ENCODE measurements around the gene LRRC14B.
A peak's percentile ranks its signal among the peaks of the same experiment; 100 is the strongest.
"Not testable (repeated sequence)": the region's sequence is repeated elsewhere in the genome, so short reads cannot be mapped to it uniquely, and the experiment has no call there.

LRRC14B gene

DNA sequence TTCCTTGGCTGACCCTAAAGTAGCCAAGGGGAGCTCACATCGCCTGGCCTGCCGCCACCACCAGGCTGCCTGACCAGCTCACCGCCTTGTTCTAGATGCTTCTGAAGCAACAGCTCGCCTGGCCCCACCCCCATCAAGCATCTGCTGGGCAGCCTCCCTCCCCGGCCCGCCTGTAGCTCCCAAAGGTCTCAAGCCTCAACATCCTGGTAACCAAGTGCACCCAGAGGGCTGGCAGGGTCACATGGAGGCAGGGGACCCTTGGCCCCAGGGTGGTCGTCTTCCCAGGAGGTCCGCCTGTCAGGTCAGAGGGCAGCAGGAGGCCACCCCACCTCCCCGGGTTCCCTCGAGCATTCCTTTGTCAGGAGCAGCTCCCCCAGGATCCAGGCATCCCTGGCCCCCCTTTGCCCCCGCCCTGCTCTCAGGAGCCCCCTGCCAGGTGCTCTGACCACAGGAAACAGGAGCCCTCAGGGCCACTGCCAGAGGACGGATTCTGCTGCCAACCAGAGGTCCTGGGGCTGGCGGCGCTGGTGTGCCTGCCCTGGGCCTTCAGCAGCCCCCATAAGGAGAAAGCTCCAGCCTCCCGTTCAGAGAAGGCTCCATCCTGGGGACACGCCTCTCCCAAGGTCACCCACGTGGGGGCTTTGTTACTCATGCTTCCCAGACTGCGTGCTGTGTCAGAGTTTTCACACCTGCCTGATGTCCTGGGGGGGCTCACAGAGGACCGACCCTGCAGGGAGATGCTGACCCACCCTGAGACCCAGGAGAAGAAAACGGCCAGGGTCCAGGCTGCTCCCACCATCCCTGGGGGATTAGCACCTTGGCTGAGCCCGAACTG is 3.5 kb upstream of the LRRC14B start:
- DNase-seq: no peak
- in situ Hi-C loops (cut with HindIII; ENCODE audit: low pct_ligation_motif_present, low pct_unique_long_range_greater_than_20kb, low sequenced_read_pairs): no loop called here

DNA sequence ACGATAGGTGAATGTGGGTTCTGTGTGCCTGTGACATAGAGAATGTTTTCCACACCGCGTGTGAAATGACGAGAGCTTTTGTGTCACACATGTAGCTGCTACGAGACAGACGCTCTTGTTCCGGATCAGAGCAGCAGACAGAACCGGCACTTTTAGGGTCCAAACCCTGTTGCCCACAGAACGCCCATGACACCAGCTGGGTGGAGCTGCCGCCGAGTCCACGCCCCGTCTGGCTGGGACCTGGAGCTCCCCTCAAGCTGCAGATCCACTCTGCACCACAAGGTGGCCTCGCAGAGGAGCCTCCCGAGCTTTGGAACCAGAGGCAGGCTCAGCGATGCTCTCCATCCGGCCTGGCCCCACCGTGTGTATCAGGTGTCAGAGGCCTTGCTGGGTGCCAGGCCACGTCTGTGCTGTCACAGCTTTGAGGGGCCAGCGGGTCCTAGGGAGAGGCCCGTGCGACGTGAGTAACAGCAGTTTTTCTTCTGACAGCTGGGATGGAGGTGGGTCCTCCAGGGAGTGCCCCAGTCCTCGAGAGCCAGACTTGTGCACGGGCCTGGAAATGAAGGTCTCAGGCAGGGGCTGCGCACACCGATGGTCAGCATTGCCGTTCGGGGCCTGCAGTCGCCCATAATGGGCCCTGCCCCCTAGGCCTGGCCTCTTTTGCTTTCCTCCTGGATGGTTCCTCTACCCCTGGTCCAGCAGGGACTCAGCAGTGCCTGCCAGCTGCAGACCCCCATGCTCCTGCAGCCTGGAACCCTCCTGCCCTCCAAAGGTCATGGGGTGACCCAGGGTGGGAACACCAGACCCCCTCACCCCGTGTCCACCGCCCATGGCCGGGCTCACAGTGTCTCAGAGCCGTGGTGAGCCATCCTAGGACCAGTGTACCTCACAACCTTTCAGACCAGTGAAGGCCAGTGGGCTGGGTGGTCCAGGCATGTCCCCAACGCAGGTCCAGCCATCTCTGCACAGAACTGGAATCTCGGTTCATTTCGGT is 2.5 kb upstream of the LRRC14B start:
- in situ Hi-C loops (cut with HindIII; ENCODE audit: low pct_ligation_motif_present, low pct_unique_long_range_greater_than_20kb, low sequenced_read_pairs): no loop called here
- DNase-seq: peak; percentile 82

DNA sequence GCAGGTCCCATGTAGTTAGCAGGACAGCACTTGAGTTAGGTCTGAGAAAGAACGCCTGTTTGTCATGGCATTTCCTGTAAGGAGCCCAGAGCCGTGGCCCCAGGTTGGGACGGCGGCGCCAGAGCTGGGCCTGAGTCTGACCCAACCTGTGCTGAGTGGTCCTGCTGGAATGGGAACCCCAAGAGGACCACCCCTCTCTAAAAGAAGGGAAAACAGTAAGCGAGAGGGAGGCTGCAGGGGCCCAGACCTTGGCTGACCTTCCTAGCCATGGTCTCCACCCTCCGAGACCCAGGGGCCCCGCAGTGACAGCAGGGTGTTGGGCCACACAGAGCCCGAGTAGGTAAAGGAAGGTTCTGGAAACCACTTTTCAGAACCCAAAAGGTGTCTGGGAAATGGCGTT is 1.8 kb upstream of the LRRC14B start:
- in situ Hi-C loops (cut with HindIII; ENCODE audit: low pct_ligation_motif_present, low pct_unique_long_range_greater_than_20kb, low sequenced_read_pairs): no loop called here
- no peak for DNase-seq

DNA sequence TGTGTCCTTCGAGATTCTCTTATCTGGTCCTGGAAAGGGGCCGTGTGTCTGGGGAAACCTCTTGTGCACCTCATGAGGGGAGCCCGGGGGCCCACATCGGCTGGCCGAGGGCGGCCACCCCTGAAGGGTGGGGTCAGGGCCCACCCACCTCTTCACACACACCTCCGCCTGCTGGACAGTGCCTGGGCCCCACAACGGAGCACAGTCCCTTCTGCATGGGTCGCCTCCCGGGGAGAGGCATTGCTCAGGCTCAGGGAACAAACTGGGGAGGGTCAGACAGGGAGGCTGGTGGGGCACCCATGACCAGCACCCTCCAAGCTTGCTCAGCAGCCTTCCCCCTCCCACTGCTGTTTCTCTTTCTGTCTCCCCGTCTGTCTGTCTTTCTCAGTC is 1.3 kb upstream of the LRRC14B start:
- DNase-seq: no peak
- in situ Hi-C loops (cut with HindIII; ENCODE audit: low pct_ligation_motif_present, low pct_unique_long_range_greater_than_20kb, low sequenced_read_pairs): no loop called here

DNA sequence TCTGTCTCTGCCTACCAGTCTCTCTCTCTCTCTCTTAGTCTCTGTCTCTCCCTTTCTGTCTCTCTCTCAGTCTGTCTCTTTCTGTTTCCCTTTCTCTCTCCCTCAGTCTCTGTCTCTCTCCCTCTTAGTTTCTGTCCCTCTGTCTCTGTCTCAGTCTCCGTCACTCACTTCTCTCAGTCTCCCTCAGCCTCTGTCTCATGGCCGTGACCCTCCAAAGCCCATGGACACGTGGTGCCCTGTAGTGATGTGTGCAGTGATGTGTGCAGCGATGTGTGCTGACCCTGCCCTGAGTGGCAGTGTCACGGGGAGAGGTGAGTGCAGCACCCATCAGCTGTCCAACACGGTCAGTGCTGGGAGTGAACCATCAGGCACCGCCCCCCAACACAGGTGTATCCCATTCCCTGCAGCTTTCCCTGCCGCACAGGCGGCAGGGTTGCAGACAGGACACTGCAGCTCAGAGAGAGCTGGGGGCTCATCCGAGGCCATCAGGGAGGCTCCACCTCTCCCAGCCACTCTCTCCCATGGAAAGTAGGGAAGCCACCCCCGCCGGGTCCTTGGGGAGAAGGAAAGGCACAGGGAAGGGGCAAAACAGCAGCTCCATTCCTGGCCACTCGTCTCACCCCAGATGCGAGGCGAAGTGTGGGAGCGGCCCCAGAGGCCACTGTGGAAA is 794 bp upstream of the LRRC14B start:
- in situ Hi-C loops (cut with HindIII; ENCODE audit: low pct_ligation_motif_present, low pct_unique_long_range_greater_than_20kb, low sequenced_read_pairs): no loop called here

DNA sequence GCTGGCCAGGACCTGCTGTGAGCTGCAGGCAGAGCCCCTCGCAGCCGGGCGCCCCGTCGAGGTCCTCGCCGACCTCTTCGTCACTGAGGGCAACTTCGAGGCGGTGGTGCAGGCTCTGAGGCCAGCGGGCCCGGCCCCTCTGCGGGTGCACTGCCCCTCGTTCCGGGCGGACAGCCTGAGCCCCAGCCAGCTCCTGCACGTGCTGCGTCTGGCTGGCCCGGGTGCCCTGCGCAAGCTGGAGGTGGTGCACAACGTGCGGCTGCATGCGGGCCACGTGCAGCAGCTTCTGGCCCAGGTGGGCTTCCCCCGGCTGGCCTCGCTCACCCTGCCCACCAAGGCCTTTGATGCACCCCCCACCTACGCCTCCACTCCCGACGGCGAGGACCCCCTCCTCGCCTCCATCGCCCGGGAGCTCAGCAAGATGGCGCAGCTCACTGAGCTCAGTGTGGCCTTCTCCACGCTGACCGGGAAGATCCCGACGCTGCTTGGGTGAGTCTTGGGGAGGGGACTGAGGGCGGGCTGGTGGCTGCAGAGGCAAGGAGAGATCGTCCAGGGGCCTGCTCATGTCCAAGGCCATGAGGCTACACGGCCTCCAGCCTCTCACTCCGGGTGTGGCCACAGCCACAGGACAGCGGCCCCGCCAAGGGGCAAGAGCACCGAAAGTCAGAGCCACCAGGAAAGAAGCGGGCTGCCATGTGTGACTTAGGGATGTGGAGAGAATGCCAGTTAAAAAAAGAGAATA is 825 bp downstream of the LRRC14B start:
- in situ Hi-C loops (cut with HindIII; ENCODE audit: low pct_ligation_motif_present, low pct_unique_long_range_greater_than_20kb, low sequenced_read_pairs): no loop called here
- DNase-seq: no peak

More for the DNA sequence above, 794 bp upstream of the LRRC14B start:
- DNase-seq: no peak

DNA sequence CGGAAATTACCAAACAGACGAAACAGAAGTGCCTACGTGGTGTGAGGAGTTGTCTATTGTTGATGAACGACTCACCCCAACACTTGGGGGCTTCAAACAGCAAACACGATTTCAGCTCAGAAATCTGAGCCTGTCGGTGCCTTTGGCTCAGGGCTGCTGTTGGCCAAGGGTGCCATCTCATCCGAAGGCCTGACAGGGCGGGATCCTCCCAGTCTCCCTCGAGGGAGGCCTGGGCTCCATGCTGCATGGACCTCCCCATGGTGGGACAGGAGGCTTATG is 1.3 kb downstream of the LRRC14B start:
- in situ Hi-C loops (cut with HindIII; ENCODE audit: low pct_ligation_motif_present, low pct_unique_long_range_greater_than_20kb, low sequenced_read_pairs): no loop called here
- DNase-seq: no peak

DNA sequence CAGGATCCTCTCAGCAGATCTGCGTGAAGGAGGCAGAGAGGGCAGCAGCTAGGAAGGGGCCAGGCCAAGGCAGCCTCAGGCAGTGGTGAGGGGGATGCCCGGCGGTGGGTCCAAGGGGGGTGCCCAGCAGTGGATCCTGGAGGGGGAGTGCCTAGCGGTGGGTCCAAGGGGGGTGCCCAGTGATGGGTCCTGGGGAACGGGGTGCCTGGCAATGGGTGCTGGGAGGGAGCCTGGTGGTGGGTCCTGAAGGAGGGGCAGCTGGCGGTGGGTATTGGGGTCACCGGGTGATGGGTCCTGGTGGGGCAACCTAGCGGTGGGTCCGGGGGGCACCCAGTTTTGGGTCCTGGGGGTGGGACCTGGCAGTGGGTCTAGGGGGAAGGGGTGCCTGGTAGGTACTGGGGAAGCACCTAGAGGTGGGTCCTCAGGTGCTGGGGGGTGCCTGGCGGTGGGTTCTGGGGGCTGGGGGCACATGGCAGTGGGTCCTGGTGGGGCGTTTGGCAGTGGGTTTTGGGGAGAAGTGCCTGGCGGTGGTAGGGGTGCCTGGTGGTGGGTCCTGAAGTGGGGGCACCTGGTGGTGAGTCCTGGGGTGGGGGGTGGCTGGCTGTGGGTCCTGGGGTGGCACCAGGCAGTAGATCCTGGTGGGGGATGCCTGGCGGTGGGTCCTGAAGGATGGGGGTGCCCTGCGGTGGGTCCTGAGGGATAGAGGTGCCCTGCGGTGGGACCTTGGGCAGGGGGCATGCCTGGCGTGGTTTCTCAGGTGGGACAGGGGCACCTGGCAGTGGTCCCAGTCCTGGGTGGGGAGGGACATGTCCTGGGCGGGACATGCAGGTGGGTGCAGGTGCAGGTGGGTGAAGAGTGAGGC is 1.9 kb downstream of the LRRC14B start:
- no peak for DNase-seq
- in situ Hi-C loops (cut with HindIII; ENCODE audit: low pct_ligation_motif_present, low pct_unique_long_range_greater_than_20kb, low sequenced_read_pairs): no loop called here

DNA sequence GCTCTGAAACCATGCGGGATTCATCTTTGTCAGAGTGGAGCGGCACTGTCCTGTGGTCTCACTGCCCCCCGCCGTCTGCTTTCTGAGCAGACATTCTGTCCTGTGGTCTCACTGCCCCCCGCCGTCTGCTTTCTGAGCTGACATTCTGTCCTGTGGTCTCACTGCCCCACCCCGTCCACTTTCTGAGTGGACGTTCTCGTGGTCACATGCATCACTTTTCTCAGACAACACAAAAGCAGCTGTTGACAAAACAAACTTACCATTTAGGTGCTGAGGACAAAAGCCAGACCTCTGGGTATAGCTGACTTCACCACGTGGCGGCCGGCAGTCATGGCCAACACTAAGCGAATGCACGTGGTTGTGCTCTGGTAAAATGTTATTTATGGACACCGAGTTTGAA is 2.8 kb downstream of the LRRC14B start:
- DNase-seq: no peak
- in situ Hi-C loops (cut with HindIII; ENCODE audit: low pct_ligation_motif_present, low pct_unique_long_range_greater_than_20kb, low sequenced_read_pairs): no loop called here

DNA sequence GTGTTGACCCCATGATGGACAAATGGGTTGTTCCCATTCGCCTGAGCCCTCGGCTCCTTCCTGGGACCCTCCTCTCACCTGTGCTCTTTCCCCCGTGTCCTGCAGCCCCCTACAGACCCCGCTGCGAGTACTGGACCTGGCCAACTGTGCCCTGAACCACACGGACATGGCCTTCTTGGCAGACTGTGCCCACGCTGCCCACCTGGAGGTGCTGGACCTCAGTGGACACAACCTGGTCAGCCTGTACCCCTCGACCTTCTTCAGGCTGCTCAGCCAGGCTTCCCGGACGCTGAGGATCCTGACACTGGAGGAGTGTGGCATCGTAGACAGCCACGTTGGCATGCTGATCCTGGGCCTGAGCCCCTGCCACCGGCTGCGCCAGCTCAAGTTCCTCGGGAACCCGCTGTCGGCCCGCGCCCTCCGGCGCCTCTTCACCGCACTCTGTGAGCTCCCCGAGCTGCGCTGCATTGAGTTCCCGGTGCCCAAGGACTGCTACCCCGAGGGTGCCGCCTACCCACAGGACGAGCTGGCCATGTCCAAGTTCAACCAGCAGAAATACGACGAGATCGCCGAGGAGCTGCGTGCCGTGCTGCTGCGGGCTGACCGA is 3.4 kb downstream of the LRRC14B start:
- in situ Hi-C loops (cut with HindIII; ENCODE audit: low pct_ligation_motif_present, low pct_unique_long_range_greater_than_20kb, low sequenced_read_pairs): no loop called here
- no peak for DNase-seq

DNA sequence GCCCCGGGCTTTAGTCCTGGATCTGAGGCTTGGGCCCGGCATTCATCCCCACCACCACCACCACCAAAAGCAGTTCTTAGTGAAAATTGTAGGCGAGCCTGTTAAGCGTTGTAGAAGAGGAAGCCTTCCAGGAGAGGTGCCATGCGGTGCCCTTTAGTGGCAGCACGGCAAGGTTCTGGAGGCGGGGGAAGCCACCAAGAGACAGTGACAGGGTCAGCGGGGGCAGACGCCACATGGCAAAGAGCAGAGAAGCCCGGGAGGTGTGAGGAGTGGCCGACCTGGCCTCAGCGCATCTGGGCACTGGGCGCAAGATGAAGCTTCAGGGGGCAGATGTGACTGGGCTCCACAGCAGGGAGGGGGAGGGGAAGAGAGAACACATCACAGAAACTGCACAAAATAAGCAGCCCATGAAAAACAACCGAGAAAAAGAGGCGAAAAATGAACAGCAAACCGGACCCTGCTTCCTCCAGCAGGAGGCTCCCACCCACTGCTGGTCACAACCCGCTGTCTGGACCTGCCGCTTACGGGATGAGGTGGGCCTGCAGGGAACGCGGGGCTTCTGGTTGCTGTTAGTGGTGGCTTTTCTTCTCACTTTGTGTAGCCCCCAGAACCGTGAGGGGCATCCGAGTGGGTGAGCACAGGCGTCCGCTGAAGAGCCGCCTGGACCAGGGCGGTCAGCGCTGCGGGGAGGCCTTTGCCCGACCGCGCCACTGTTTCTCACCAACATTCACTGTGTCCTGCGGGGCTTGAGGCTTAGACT is 4.3 kb downstream of the LRRC14B start:
- in situ Hi-C loops (cut with HindIII; ENCODE audit: low pct_ligation_motif_present, low pct_unique_long_range_greater_than_20kb, low sequenced_read_pairs): no loop called here
- no peak for DNase-seq

DNA sequence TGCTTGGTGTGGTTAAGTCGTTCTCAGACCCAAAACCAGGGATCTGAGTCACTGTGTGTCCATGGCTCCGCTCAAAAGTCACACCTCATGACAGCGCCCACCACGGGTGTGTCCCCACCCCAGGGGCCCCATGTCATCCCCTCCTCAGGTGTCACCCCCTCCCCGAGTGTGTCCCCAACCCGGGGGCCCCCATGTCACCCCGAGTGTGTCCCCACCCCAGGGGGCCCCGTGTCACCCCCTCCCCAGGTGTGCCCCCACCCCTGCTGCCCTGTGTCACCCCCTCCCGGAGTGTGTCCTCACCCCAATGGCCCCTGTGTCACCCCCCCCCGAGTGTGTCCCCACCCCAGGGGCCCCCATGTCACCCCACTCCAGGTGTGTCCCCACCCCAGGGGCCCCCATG is 5.1 kb downstream of the LRRC14B start:
- in situ Hi-C loops (cut with HindIII; ENCODE audit: low pct_ligation_motif_present, low pct_unique_long_range_greater_than_20kb, low sequenced_read_pairs): no loop called here
- DNase-seq: no peak

DNA sequence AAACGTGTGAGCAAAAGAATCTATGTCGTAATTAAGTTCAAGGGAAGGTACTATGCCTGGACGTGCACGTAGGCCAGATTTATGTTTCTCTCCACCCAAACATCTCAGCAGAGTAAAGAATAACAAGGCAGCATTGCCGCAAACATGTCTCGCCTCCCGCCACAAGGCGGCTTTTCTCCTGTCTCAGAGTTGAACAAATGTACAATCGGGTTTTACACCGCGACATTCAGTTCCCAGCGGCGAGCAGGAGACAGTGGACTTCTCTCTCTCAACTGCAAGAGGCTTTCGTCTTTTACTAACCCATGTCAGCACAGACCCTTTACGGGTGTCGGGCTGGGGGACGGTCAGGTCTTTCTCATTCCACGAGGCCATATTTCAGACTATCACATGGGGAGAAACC is 5.7 kb downstream of the LRRC14B start:
- in situ Hi-C loops (cut with HindIII; ENCODE audit: low pct_ligation_motif_present, low pct_unique_long_range_greater_than_20kb, low sequenced_read_pairs); DNase-seq: not testable (repeated sequence)

DNA sequence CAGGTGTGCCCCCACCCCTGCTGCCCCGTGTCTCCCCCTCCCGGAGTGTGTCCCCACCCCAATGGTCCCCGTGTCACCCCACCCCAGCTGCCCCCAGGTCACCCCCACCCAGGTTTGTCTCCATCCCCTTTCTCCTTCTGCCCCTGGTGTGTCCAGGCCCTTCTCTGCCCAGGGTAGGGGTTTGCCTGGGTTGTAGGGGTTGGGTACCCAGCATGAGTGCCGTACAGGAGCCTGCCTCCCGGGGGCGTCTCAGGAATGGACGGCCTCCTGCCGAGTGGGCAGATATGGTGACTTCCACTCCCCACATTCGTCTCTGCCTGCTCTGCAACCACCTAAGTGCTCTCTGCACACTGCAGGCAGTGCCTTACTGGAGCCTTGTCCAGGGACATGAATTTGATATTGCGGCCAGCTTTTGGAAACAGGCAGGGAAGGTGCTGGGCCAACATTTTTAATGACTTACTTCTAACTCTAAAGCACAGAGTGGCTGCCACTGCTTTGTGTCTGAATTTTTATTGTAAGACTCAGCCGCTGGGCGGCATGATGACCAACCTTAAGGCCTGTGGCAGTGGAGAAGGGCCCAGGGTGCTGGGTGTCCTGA is 6.7 kb downstream of the LRRC14B start:
- in situ Hi-C loops (cut with HindIII; ENCODE audit: low pct_ligation_motif_present, low pct_unique_long_range_greater_than_20kb, low sequenced_read_pairs): no loop called here

DNA sequence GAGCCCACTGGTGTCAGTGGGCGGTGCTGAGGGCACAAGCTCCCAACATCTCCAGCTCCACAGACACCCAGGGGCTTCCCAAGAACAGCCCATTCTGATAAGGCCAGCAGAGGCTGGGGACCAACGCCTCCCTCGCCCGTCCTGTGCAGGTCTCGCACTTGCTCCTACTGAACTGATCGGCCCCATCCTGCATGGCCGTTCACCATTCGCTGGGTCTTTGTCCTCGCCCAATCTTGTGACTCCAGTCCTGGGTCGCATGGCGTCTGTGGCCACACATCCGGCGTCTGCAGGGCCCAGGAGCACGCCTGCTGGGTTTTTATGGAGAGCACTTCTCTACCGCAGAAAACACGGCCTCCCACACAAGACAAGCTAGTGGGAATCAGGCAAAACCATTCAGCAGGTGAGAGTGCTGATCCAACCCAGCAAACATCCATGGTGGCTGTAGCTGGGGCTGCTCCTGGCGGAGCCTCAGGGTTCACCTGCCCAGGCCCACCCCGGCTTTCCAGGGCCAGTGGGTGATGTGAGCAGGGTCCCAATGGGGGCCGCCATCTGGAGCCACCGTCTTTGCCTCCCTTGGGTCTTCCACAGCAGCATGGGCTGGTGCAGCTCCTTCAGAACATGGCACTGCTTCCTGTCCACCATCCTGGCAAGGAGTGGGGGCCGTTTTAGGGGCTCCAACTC is 7.4 kb downstream of the LRRC14B start:
- in situ Hi-C loops (cut with HindIII; ENCODE audit: low pct_ligation_motif_present, low pct_unique_long_range_greater_than_20kb, low sequenced_read_pairs): no loop called here
- DNase-seq: no peak

More for the DNA sequence above, 6.7 kb downstream of the LRRC14B start:
- DNase-seq: no peak
